ENCODE results near the gene CFAP221. TPM values are rescaled to one million over a fixed set of nuclear protein-coding genes. Genes with fewer than 3 reads are reported as not detected.
A peak's percentile ranks its signal among the peaks of the same experiment; 100 is the strongest.

The CFAP221 gene
- total RNA-seq, 1 donor = not detected

GRCh38 chr2:119638685-119639554 is 94.7 kb downstream of the CFAP221 start:
- no peak for DNase-seq (ENCODE audit: low read depth in 2 of 3, low spot score in 2 of 3)

DNA sequence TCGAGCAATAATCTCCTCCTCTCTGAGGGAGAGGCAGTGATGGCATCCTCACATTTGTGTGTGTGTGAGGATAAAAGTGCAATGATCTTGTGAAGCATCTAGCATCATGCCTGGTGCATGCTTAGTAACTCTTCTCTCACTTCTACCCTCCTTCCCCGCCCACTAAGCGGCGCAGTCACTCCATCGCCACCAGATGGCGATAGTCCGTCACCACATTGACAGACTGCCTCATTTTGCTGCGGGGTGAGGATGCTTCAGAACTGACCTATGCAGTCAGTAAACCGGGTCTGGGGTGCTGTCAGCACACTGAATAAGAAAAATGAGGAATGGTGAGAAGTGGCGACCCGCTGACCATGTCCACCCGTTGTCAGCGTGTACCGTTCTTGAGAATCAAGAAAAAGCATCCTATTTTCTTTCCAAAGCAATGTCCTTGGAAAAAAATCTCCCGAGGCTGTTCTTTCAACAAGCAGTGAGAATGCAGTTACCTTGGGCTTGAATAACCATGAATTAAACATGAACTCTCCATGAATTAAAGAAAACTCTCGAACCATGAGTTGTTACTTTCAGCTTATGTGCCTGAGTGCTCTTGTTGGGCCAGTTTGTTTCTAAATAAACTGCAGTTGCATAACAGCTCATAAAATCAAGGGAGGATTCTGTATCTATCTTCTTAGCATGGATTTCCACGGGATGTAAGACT is 97.5 kb downstream of the CFAP221 start:
- DNase-seq (ENCODE audit: low read depth in 2 of 3, low spot score in 2 of 3) = peak; percentile 37 to 86 (median 65)

DNA sequence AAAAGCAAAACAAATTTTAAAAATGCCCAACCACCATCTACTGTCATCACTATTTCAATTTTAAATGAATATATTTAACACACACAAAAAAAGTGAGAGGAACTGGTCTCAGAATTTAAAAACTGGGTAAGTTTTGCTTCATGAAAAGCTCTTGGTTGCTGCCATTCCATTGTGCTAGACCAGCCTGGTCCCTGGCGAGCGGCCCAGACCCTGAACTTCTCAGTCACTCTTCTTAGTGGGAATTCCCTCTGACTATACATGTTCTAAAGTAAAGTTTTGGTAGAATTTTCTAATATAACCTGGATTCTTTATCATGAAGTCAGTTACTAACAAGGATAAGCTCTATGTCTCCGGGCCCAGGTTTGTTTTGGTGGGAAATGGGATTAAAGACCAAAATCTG is 99.9 kb downstream of the CFAP221 start:
- no peak for DNase-seq (ENCODE audit: low read depth in 2 of 3, low spot score in 2 of 3)

- DNase-seq (ENCODE audit: low read depth in 2 of 3, low spot score in 2 of 3) = no peak
These were observed 101.1 kb downstream of the CFAP221 start for GRCh38 chr2:119645173-119645855.

DNA sequence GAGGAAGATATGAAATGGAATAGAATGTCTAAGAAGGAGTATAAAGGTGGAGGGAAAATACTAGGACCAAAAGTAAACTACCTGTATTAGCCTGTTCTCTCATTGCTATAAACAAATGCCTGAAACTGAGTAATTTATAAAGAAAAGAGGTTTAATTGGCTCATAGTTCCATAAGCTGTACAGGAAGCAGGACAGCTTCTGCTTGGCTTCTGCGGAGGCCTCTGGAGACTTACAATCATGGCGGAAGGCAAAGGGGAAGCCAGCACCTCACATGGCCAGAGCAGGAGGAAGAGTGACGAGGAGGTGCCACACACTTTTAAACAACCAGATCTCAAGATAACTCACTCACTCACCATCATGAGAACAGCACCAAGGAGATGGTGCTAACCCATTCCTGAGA is 101.9 kb downstream of the CFAP221 start:
- no peak for DNase-seq (ENCODE audit: low read depth in 2 of 3, low spot score in 2 of 3)

DNA sequence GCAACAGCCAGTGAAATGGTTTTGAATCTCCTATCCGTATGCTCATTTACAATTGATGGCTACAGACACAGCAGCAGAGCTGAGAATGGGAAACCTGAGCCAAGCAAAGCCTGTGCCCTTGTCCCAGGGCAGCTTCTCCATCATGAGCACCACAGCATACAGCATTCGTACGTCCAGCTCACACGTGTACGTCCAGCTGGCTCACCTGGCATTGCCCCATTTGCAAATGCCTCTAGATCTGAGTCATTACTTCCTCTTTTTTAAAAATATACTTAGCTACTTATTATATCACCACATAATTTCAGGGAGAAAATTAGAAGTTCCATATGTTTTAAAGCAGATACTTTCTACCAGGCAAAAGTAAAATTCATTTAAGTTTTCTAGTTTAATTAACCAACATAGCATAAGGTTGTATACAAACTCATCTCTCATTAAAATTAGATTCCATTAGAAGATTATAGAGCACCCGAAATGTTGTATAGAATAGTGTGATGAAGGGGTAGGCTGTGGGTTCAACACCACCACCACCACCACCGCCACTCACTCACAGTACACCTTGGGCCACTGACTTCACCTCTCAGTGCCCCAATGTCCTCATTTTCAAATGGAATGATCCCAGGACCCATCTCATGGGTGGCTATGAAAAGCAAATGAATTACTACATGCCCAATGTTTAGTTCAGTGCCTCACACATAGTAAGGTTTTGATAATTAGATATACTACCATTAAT is 103.4 kb downstream of the CFAP221 start:
- DNase-seq (ENCODE audit: low read depth in 2 of 3, low spot score in 2 of 3) = peak in 2 of 3 donors; percentile 45 to 57

DNA sequence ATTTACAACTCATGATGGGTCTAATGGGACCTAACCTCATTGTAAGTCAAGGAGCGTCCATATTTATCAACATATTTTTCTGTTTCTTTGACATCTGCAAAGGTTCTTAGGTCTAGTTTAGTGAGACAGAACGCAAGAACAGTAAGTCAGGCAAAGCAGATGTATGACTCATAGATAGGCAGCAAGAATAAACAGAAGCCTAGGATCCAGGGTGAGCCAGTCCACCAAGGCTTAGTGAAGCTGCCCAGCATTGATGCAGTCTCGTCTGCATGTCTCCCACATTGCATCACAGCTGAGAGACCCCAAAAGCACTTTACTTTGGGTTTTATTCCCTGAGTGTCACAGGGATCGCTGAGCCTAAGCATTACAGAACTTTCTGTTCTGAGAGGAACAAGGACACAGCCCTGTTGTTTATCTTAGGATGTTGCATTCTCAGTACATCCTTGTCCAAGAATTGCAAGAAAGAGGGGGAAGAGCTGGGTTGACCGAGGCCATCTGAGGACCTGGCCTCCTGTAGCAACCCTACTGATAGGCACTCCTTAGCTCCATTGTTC is 105.2 kb downstream of the CFAP221 start:
- no peak for DNase-seq (ENCODE audit: low read depth in 2 of 3, low spot score in 2 of 3)

DNA sequence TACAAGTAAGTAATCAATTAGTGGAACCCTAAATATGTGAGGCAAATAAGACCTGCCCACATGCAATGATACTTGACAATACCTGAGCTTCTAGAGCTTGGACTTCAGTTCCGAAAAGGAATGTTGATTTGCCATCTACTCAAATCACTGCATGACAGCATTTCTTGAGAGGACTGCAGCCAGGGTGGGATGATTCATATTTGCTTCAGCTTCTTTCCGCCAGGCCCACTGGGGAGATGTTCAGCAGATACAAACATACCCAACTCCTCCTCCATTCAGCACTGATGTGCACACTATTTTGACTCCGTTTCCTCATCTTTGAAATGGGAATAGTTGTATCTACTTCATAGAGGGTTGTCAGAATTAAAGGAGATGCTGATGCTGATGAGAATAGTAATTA is 106.0 kb downstream of the CFAP221 start:
- DNase-seq (ENCODE audit: low read depth in 2 of 3, low spot score in 2 of 3) = no peak

GRCh38 chr2:119650846-119651370 is 106.7 kb downstream of the CFAP221 start:
- no peak for DNase-seq (ENCODE audit: low read depth in 2 of 3, low spot score in 2 of 3)

DNA sequence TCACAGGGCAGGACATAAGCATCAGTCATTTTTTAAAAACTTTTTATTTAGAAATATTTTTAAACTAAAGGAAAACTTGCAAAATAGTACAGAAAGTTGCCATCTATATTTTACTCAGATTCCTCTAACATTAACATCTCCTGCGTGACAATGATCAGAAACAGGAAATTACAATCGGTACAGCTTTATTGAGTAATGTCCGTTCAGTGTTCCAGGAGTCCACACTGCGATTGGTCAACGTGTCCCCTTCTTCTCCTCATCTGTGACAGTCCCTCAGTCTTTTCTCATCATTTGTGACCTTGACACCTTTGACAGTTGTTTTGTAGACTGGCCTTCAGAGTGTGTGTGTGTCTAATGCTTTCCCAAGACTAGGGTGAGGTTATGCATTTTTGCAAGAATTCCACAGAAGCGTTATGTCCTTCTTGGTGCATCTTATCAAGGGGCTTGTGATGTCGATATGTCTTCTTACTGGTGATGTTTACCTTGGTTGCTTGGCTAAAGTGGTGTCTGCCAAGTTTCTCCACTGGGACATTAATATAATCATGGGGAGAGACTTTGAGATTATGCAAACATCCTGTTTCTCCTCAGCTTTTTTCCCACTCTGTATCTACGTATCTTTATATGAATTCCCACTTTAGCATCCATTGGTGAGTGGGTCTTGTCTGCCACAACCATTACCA is 113.4 kb downstream of the CFAP221 start:
- no peak for DNase-seq (ENCODE audit: low read depth in 2 of 3, low spot score in 2 of 3)

GRCh38 chr2:119659601-119660342 is 115.5 kb downstream of the CFAP221 start:
- peak in 2 of 3 donors; percentile 24 to 59 for DNase-seq (ENCODE audit: low read depth in 2 of 3, low spot score in 2 of 3)

DNA sequence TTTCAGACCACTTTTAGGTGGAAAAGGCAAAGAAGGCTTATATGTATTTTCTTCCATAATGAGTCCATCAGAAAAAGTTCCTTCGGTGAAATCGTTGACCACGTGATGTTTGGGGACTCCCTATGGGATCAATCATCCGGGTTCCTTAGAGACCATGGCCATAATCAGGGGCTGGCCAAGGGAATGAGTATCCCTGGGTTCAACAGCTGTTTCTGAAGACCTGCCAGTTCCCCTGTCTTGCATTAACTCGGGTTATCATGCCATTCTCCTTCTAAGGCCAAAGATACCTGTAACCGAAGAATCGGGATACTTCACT is 116.1 kb downstream of the CFAP221 start:
- DNase-seq (ENCODE audit: low read depth in 2 of 3, low spot score in 2 of 3) = no peak

- no peak for DNase-seq (ENCODE audit: low read depth in 2 of 3, low spot score in 2 of 3)
These were observed 118.0 kb downstream of the CFAP221 start for GRCh38 chr2:119662297-119662696.

DNA sequence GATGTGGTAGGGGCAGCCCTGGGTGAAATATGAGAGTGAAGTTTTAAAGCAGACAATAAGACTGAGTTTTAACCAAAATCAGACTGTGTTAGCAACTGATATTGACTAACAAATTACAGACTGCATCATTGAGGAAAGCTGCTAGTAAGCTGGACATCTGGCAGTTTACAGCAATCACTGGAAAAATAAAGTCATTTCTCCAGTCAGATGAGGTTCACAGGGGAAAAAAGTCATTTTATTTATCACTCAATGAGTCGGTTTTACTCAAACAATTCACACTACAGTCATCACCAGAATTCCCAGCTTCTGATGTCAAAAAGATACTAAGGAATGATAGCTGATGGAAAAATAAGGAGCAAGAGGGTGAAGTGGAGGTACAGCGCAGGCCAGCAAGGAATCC is 124.3 kb downstream of the CFAP221 start:
- DNase-seq (ENCODE audit: low read depth in 2 of 3, low spot score in 2 of 3) = no peak

- DNase-seq (ENCODE audit: low read depth in 2 of 3, low spot score in 2 of 3) = no peak
These were observed 126.8 kb downstream of the CFAP221 start for GRCh38 chr2:119671016-119671415.

- DNase-seq (ENCODE audit: low read depth in 2 of 3, low spot score in 2 of 3) = no peak
These were observed 127.5 kb downstream of the CFAP221 start for GRCh38 chr2:119671752-119672151.

- DNase-seq (ENCODE audit: low read depth in 2 of 3, low spot score in 2 of 3) = no peak
These were observed 128.1 kb downstream of the CFAP221 start for GRCh38 chr2:119672161-119672862.

GRCh38 chr2:119673796-119674195 is 129.5 kb downstream of the CFAP221 start:
- DNase-seq (ENCODE audit: low read depth in 2 of 3, low spot score in 2 of 3) = no peak
